HL-60/S4 (cell line): Measurements from ENCODE around the gene TMEM132D.
"Not testable (repeated sequence)": the region's sequence is repeated elsewhere in the genome, so short reads cannot be mapped to it uniquely, and the experiment has no call there.

Source experiments
- in situ Hi-C: fragments of 300-500 bp; cut with MboI; formaldehyde crosslinking; loops from 2 replicates; pipeline ENCODE4 v1.14.3; 2022; ENCODE audit warnings: low sequenced_read_pairs

The TMEM132D gene

GRCh38 chr12:129201029-129201428 lies 702.8 kb downstream of the TMEM132D start:
- in situ Hi-C loops = no loop called here

- in situ Hi-C loops = no loop called here
These were observed 703.2 kb downstream of the TMEM132D start for GRCh38 chr12:129200576-129200975.

- in situ Hi-C loops = no loop called here
These were observed 706.9 kb downstream of the TMEM132D start for GRCh38 chr12:129196927-129197326.

- in situ Hi-C loops = no loop called here
These were observed 708.7 kb downstream of the TMEM132D start for GRCh38 chr12:129195081-129195480.

- in situ Hi-C loops = no loop called here
These were observed 710.5 kb downstream of the TMEM132D start for GRCh38 chr12:129193263-129193871.

GRCh38 chr12:129190827-129191226 lies 713.0 kb downstream of the TMEM132D start:
- in situ Hi-C loops = no loop called here

GRCh38 chr12:129189879-129190278 lies 713.9 kb downstream of the TMEM132D start:
- in situ Hi-C loops = not testable (repeated sequence)

- in situ Hi-C loops = no loop called here
These were observed 716.9 kb downstream of the TMEM132D start for GRCh38 chr12:129186952-129187351.

GRCh38 chr12:129185855-129186254 lies 718.0 kb downstream of the TMEM132D start:
- in situ Hi-C loops = no loop called here

- in situ Hi-C loops = no loop called here
These were observed 719.5 kb downstream of the TMEM132D start for GRCh38 chr12:129184127-129184928.

- in situ Hi-C loops = no loop called here
These were observed 723.8 kb downstream of the TMEM132D start for GRCh38 chr12:129179941-129180553.

GRCh38 chr12:129169928-129170327 lies 733.9 kb downstream of the TMEM132D start:
- in situ Hi-C loops = no loop called here

- in situ Hi-C loops = no loop called here
These were observed 740.0 kb downstream of the TMEM132D start for GRCh38 chr12:129163861-129164260.

GRCh38 chr12:129163461-129163860 lies 740.4 kb downstream of the TMEM132D start:
- in situ Hi-C loops = no loop called here

GRCh38 chr12:129162805-129163204 lies 741.0 kb downstream of the TMEM132D start:
- in situ Hi-C loops = no loop called here

GRCh38 chr12:129161511-129161910 lies 742.3 kb downstream of the TMEM132D start:
- in situ Hi-C loops = no loop called here

- in situ Hi-C loops = no loop called here
These were observed 743.5 kb downstream of the TMEM132D start for GRCh38 chr12:129160282-129160681.

GRCh38 chr12:129152351-129153104 lies 751.3 kb downstream of the TMEM132D start:
- in situ Hi-C loops = no loop called here

GRCh38 chr12:129150721-129151120 lies 753.1 kb downstream of the TMEM132D start:
- in situ Hi-C loops = no loop called here

GRCh38 chr12:129145381-129145780 lies 758.4 kb downstream of the TMEM132D start:
- in situ Hi-C loops = no loop called here

- in situ Hi-C loops = no loop called here
These were observed 765.0 kb downstream of the TMEM132D start for GRCh38 chr12:129138776-129139175.
